GM12891 (cell line): Measurements from ENCODE around the gene MKX.

Source experiments
- POLR2A ChIP-seq: IDR thresholded peaks from 2 replicates; pipeline ENCODE4 v1.6.1; 2011; ENCODE audit warnings: low read depth, low read length, control low read depth
- POLR2AphosphoS5 ChIP-seq: IDR thresholded peaks from 2 replicates; pipeline ENCODE4 v1.6.1; 2011; ENCODE audit warnings: low read depth, low read length, control low read depth

DNA sequence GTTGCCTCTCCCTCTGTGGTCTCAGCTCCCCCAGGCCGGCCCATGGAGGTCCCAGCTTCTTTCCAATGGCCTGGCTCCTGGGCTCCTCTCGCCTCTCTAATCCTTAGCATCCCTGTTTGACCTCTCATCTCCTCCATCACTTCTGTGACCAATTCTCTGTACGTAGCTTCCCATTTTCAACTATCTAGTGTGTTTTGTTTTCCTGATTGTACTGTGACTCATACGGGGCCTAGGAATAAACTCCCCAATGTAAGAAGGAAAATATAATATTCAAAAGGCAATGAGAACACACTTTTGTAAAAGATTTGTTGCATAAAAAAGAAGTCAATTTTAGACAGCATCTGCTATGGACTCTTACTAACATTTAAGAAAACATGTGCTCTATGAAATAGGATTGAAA is 90.3 kb downstream of the MKX start:
- TF ChIP-seq POLR2A, result no peak
- TF ChIP-seq POLR2AphosphoS5, result no peak
